Posterior vena cava (tissue), 2 donors: ENCODE measurements around the gene LHFPL3. TPM values are rescaled to one million over a fixed set of nuclear protein-coding genes. Genes with fewer than 3 reads are reported as not detected.
"Not testable (repeated sequence)": the region's sequence is repeated elsewhere in the genome, so short reads cannot be mapped to it uniquely, and the experiment has no call there.

Experiments used
- DNase-seq: peaks from one replicate; pipeline ENCODE4 v3.0.0-alpha.2; 2020; ENCODE audit warnings: low spot score
- intact Hi-C, 2 donors: fragments of 100-400 bp; cut with DNase I; formaldehyde crosslinking; loops; one replicate each; pipeline versions ENCODE4 v1.14.1 to v1.14.2; 2022 to 2023
- total RNA-seq, 2 donors: library from RNA; stranded (reverse); fragmentation: NEBNext Ultra II Directional; extraction: Animal tissue kit (Norgen Biotek cat#: 25700); gene quantifications; one replicate each; pipeline ENCODE4 v1.2.1, GENCODE V29; 2021
- donor health status: DM: yes; HTN: yes; CAD: no.
- donor health status: DM: yes; HTN: yes; CAD: no.

Gene LHFPL3
- total RNA-seq, 2 donors from 2014 or later = not detected

DNA sequence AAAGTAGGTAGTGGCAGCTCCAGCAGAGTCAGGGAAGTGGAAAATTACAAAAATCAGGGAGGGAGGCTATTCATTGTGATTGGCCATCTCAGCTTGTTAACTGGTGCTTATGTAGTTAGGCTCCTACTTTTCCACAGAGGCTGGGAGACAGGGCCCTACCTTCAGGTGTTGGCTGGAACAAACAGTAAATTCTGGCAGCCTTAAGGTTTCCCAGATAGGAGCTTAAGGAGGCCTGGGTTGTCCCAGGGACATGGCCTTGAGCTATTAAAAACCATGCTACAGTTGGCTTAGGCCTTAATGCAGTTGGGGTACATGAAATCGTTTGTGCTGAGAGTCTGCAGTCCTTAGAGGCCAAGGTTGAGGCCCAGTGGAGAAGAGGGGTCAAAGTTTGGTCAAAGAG is 324.5 kb downstream of the LHFPL3 start:
- intact Hi-C loops = no loop called here
- DNase-seq = no peak

DNA sequence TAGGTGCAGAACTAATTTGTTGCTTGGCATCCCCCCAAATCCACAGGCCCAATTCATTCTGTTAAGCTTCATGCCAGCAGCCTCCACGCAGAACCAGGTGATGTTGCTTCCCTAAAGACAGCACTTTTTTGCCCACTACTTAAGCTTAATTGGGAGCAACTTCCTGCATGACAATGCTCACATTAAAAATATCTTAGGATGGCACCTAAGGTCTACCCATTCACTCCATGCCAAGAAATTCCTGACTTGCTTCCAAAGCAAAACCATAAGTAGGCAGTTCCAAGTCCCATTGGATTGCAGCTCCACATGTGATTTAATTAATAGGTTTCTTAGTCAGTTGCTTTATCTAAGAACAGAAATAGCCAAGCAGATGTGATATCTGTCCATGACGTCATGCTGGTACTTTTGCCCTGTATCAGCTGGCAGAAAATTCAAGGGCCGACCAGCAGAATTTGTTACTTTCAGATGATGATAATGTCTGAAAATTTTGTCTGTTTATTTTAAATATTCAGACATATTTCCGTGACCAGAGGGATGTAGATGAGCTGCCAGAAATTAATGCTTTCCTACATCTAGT is 325.5 kb downstream of the LHFPL3 start:
- DNase-seq = no peak
- intact Hi-C loops = no loop called here

- intact Hi-C loops = no loop called here
- no peak for DNase-seq
These were observed 327.2 kb downstream of the LHFPL3 start for GRCh38 chr7:104655592-104655991.

DNA sequence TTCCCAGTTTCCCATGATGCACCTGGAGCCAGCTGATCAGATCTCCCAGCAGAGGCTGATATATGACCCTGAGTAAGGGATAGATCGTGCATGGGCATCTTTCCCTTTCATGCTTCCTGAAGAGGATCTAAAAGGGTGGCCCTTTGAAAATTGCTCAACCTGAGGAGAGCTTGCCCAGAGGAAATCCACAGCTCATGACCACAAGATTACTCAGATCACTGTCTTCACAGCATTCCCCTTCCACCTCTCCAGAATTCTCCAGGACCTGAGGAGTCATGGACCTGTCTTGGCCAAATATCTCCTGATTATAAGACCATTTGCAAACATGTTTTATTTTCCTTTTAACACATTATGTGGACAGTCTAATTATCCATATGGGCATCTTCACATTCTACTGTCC is 328.1 kb downstream of the LHFPL3 start:
- no peak for DNase-seq
- intact Hi-C loops = no loop called here

GRCh38 chr7:104657134-104657533 is 328.7 kb downstream of the LHFPL3 start:
- no peak for DNase-seq
- intact Hi-C loops = no loop called here

- intact Hi-C loops = no loop called here
These were observed 333.2 kb downstream of the LHFPL3 start for GRCh38 chr7:104661575-104661974.

GRCh38 chr7:104664648-104665047 is 336.2 kb downstream of the LHFPL3 start:
- intact Hi-C loops = no loop called here
- no peak for DNase-seq

More at GRCh38 chr7:104661575-104661974, 333.2 kb downstream of the LHFPL3 start:
- DNase-seq = no peak

GRCh38 chr7:104677587-104677986 is 349.2 kb downstream of the LHFPL3 start:
- no peak for DNase-seq
- intact Hi-C loops = no loop called here

DNA sequence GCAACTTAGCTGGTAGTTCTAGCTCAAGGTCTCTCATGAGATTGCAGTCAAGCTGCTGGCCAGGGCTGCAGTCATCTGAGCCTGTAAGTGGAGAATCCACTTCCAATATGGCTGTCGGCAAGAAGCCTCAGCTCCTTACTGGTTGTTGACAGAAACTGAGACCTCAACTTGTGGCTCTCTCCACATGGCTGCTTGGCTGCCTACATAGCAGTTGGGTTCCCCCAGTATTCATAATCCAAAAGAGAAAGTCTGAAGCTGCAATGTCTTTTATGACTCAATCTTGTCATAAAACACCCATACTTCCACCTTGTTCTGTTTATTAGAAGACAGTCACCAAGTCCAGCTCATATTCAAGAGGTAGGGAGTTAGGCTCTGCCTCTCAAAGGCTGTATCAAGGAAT is 350.7 kb downstream of the LHFPL3 start:
- intact Hi-C loops = no loop called here
- DNase-seq = no peak

DNA sequence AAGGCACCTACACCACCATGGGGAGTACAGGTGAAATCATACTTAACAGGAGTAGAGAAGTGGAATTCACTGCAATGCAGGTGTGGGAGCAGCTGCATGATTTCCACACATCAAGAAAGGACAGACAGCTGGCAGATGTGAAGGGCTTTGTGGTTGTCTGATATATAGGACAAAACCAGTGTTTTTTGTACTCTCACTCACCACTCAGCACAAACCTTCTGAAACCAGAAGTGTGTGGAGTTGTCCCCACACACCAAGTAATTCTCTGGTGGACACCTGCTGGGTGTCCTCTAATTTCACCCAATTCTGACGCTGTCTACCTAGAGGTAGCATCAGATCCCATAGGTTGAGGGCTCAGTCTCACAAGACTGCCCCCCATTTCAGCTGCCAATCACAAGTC is 357.9 kb downstream of the LHFPL3 start:
- intact Hi-C loops = no loop called here
- DNase-seq = no peak

- DNase-seq = no peak
- intact Hi-C loops = loop anchor here in 1 of 2 donors (10.0 kb wide), 1 partner anchor 1610 kb away; no protein-coding TSS in a partner anchor
These were observed 366.3 kb downstream of the LHFPL3 start for GRCh38 chr7:104694710-104695109.

DNA sequence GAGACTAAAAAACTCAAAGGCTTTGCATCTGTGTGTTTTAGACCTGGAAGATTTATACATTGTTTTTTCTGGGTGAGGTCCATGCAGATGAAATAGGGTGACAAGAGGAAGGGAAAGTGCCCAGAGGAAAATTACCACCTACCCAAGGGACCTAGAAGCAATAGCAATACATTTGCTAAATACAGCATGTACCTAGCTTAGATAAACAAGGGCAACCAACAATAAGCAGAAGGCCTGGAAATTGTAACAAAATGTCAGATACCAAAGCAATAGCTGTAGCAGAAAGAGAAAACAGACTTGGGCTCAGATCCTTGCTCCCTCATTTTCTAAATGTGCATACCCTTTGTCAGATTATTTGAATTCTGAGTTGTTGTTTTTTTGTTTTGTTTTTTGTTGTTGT is 367.2 kb downstream of the LHFPL3 start:
- intact Hi-C loops = loop anchor here in 1 of 2 donors (10.0 kb wide), 1 partner anchor 1611 kb away; no protein-coding TSS in a partner anchor
- no peak for DNase-seq

GRCh38 chr7:104700336-104700735 is 371.9 kb downstream of the LHFPL3 start:
- intact Hi-C loops = no loop called here

GRCh38 chr7:104721027-104721426 is 392.6 kb downstream of the LHFPL3 start:
- DNase-seq, intact Hi-C loops: not testable (repeated sequence)

More at GRCh38 chr7:104700336-104700735, 371.9 kb downstream of the LHFPL3 start:
- DNase-seq = no peak

DNA sequence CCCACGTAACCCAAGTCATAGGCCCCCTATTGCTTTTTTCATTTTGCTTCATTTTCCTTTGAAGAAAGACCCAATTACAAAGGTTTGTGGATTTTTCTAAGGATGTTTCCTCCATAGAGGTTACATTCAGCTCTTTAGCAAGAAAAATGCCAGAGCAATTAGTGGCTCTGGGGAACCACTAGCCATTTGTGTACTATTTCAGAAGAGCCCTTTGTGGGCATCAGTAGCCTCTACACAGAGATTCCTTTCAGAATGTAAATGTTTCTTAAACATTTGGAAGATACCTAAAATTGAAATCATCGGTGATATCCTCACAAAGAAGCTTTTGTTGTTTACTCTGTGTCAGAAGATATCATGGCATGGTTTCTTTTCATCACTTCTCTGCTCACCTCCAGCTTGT is 394.6 kb downstream of the LHFPL3 start:
- intact Hi-C loops = no loop called here
- no peak for DNase-seq

GRCh38 chr7:104758504-104758903 is 430.1 kb downstream of the LHFPL3 start:
- intact Hi-C loops = no loop called here

GRCh38 chr7:104761892-104762291 is 433.5 kb downstream of the LHFPL3 start:
- intact Hi-C loops = no loop called here
- DNase-seq = no peak

More at GRCh38 chr7:104758504-104758903, 430.1 kb downstream of the LHFPL3 start:
- no peak for DNase-seq

DNA sequence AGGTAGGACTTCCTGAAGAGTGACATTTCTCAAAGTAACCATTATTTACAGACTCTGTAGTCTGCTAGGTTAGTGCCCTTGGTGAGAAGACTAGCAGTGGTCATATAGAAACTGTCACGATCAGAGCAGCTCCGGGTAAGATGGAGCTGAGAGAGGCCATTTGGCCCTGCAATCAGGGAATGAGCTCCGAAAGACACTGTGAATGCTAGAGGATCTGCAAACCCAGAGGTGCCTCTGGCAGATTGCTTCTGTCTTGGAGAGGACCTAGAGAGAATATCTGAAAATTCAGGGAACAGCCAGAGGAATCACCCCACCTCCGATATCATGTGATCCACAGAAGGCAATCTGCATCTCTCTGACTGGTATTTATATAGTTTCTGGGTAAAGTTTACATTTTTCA is 438.7 kb downstream of the LHFPL3 start:
- intact Hi-C loops = no loop called here
- DNase-seq = no peak

DNA sequence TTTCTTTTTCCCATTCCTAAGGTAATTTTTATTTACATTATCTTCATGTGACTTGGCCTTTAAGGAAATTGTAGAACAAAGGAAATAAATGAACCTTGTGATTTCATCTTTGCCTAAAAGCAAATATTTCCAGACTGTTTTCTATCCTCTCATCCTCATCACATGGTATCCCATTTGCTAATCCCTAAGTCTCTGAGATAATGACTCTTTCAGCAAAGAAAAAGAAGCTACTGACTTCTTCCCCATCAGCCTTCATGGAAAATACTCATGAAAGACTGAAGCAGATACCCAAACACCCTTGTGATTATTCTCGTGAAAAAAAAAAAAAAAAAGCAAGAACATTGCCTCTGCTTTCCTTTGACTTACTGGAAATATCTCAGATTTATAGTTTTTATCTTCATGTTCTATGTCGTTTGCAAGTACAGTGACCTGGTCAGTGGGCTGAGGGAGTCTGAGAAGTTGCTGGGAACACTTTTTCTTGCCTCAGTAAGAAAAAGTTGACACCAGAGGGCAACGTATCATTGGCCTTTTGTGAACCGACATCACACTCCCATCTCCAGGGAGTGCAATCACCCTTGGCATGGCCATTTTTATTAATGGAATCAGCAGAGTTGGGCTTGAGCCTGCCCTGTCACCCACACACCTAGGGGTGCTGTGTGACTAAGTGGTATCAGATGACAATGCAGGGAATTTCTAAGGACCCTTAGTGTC is 439.6 kb downstream of the LHFPL3 start:
- intact Hi-C loops = no loop called here

DNA sequence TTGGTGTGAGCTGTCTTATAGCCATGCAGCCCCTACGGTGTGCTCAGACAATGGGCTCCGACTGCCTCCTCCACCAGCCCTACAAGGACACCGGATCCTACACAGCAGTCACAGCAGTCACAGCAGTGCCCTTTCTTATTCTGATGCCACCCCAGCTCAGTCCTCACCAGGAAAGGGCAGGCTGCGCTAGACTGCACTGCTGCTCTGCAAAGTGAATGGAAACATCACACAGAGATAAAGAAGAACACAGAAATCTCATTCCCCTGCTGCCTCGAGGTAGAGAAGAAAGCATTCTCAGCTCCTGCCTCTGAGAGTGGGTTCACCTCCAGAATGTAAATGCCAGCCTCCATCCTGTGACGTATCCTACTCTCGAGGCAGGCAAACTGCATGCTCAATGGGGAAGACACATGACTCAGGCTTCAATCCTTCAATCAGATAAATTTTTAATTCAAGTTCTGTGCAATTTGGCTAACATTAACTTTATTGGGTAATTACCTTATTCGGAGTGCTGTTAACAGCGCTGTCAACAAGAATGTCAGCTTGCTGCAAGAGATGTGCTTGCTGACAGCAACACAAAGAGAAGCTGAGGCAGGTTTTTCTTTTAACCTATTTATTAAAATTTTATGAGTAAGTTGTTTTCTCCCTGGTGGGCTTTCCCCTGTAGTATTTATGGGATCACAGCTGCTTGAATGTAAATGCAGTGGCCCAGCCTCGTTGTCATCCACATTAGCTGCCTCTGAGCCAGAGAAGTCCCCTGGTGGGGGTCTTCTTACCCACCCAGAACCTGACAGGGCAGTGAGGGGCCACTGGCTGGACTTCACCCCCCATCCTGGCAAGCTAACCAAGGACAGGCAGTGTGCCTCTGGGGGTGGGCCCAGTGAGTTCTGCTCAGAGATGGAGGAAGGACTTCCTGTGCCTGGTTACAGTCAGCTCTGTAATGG is 444.3 kb downstream of the LHFPL3 start:
- intact Hi-C loops = no loop called here

More for the DNA sequence above, 439.6 kb downstream of the LHFPL3 start:
- DNase-seq = no peak

More for the DNA sequence above, 444.3 kb downstream of the LHFPL3 start:
- no peak for DNase-seq
